Fibroblast of lung (primary cell): ENCODE measurements around the gene TTLL7. TPM values are rescaled to one million over a fixed set of nuclear protein-coding genes. Genes with fewer than 3 reads are reported as not detected.
A peak's percentile ranks its signal among the peaks of the same experiment; 100 is the strongest.

Experiments
- DNase-seq, 2 donors: peaks; one replicate each; pipeline versions ENCODE4 v3.0.0 to v3.0.0-alpha.2; 2010; ENCODE audit warnings: low read depth in 2 of 2
- H2AFZ ChIP-seq: 2 replicates; pipeline ENCODE4 v1.5.1; 2012; ENCODE audit warnings: low read length, control low read depth, inconsistent platforms
- H3K27ac ChIP-seq: 2 replicates; pipeline ENCODE4 v1.5.1; 2011; ENCODE audit warnings: low read length, control low read depth; ENCODE audit not compliant: insufficient read depth
- H3K27me3 ChIP-seq: 2 replicates; pipeline ENCODE4 v1.5.1; 2011; ENCODE audit warnings: mild to moderate bottlenecking, low read length; ENCODE audit not compliant: control insufficient read depth, insufficient read depth
- H3K36me3 ChIP-seq: 2 replicates; pipeline ENCODE4 v1.5.1; 2011; ENCODE audit warnings: low read length; ENCODE audit not compliant: control insufficient read depth, insufficient read depth
- H3K4me1 ChIP-seq: 2 replicates; pipeline ENCODE4 v1.5.1; 2011; ENCODE audit warnings: low read length; ENCODE audit not compliant: control insufficient read depth, insufficient read depth; ENCODE audit errors: extremely low read depth
- H3K4me2 ChIP-seq: 2 replicates; pipeline ENCODE4 v1.5.1; 2011; ENCODE audit warnings: low read length, control low read depth; ENCODE audit not compliant: insufficient read depth; ENCODE audit errors: extremely low read depth
- H3K4me3 ChIP-seq, 4 experiments: fragments of 200-600 bp in 1 of 4; sonication (generic) in 1 of 4; replicated peaks in 1 of 4; 2 replicates each; pipeline ENCODE4 v1.5.1; 2011 to 2016; ENCODE audit warnings: low read length in 4 of 4, low read depth in 3 of 4, mild to moderate bottlenecking in 3 of 4, control low read depth in 2 of 4, inconsistent platforms in 1 of 4, mixed read lengths in 1 of 4; ENCODE audit not compliant: insufficient read depth in 1 of 4; ENCODE audit errors: control extremely low read depth in 1 of 4
- H3K79me2 ChIP-seq: 2 replicates; pipeline ENCODE4 v1.5.1; 2012; ENCODE audit warnings: mild to moderate bottlenecking, low read length, inconsistent platforms; ENCODE audit not compliant: control insufficient read depth, insufficient read depth
- H3K9ac ChIP-seq: 2 replicates; pipeline ENCODE4 v1.5.1; 2011; ENCODE audit warnings: mild to moderate bottlenecking, low read length, control low read depth; ENCODE audit not compliant: insufficient read depth
- H3K9me3 ChIP-seq: 2 replicates; pipeline ENCODE4 v1.5.1; 2012; ENCODE audit warnings: low read depth, low read length; ENCODE audit not compliant: control insufficient read depth, insufficient read depth
- H4K20me1 ChIP-seq: 2 replicates; pipeline ENCODE4 v1.5.1; 2011; ENCODE audit warnings: low read length; ENCODE audit not compliant: control insufficient read depth, insufficient read depth; ENCODE audit errors: extremely low read depth
- CTCF ChIP-seq, 2 donors: IDR thresholded peaks in 1 of 2; conservative IDR thresholded peaks in 1 of 2; 1 replicate in 1 of 2; 2 replicates in 1 of 2; pipeline ENCODE4 v1.5.1; 2011 to 2012; ENCODE audit warnings: low read length in 2 of 2, control low read depth in 1 of 2, inconsistent platforms in 1 of 2, low read depth in 1 of 2, mild to moderate bottlenecking in 1 of 2
- EZH2 ChIP-seq: IDR thresholded peaks from 2 replicates; pipeline ENCODE4 v1.5.1; 2012; ENCODE audit warnings: low read length, control low read depth, mild to moderate bottlenecking; ENCODE audit errors: missing control alignments
- polyA plus RNA-seq, 2 donors: library from polyadenylated mRNA; depleted of rRNA in 1 of 2; stranded (reverse) in 1 of 2; unstranded in 1 of 2; fragments of >200 nt; gene quantifications; 2 replicates each; pipeline ENCODE4 v1.2.1, GENCODE V29; 2011 to 2012; ENCODE audit warnings: missing spikeins in 1 of 2
- total RNA-seq: library from RNA; depleted of rRNA; stranded (reverse); fragments of >200 nt; gene quantifications from 2 replicates; pipeline ENCODE4 v1.2.1, GENCODE V29; 2014

TTLL7 gene
- total and polyA plus RNA-seq, 2 donors (not counting 1 experiment from before 2014, with no cell fraction given): 14.4 to 19.8 TPM

DNA sequence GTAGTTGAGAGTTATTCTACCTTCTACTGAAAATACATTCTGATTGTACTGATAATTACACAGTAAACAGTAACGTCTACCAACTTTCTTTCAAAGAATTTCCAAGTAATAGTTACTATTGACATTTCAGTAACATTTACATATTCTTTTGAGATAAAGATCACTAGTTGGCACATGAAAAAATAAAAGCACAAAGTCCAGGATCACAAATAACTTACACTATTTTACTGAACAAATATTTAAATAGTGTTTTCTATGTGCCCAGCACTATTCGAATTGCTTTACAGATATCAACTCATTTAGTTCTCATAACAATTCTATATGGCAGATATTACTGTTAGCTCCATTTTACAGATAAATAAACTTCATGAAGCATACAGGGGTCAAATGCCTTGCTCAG, 126.4 kb downstream of the TTLL7 start:
- Histone ChIP-seq H3K4me1 (no peaks in the 10 kb centered on the region), H3K4me2 (no peak overlapping the region), H3K36me3 (no peaks in the 10 kb centered on the region), H3K4me3 (no peak overlapping the region), H3K9ac (no peak overlapping the region), H3K27ac (no peak overlapping the region), H3K27me3 (no peaks in the 10 kb centered on the region), H4K20me1 (no peaks in the 10 kb centered on the region), H3K9me3 (no peaks in the 10 kb centered on the region), H3K79me2 (no peaks in the 10 kb centered on the region), H2AFZ (no peak overlapping the region)
- no peak for TF ChIP-seq CTCF (conservative IDR thresholded peaks at IDR 0.05 in 1 of 2, IDR thresholded peaks at IDR 0.05 in 1 of 2; ENCODE audit: low read depth in 1 of 2, low read length in 2 of 2)
- no peak for TF ChIP-seq EZH2
- DNase-seq: no peak

DNA sequence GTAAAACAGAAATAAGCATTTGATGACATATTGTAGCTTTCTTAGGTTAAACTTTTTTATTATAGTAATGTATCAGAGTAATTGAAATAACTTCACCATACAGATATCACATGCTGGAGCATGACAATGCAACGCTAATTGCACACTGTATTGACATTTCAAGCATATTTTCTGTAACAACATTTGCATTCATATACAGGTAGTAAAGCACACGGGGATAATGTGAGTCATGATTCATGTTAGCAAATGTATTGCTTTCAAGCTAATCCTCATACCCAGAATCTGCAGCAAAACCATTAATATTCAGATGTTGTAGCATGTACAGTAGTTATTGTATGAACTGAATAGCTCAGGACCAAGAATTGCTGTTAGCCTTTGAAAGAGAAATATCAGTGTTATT, 133.9 kb downstream of the TTLL7 start:
- H3K36me3 ChIP-seq: no peaks in the 10 kb centered on the region
- H2AFZ ChIP-seq: no peak overlapping the region
- H3K27me3 ChIP-seq: no peaks in the 10 kb centered on the region
- H4K20me1 ChIP-seq: no peaks in the 10 kb centered on the region
- no peaks in the 10 kb centered on the region for H3K9me3 ChIP-seq
- no peak for TF ChIP-seq CTCF (conservative IDR thresholded peaks at IDR 0.05 in 1 of 2, IDR thresholded peaks at IDR 0.05 in 1 of 2; ENCODE audit: low read depth in 1 of 2, low read length in 2 of 2)
- no peak for TF ChIP-seq EZH2
- no peaks in the 10 kb centered on the region for H3K4me1 ChIP-seq
- H3K79me2 ChIP-seq: no peaks in the 10 kb centered on the region
- DNase-seq: no peak
- H3K4me3 ChIP-seq: no peak overlapping the region
- H3K4me2 ChIP-seq: no peak overlapping the region
- no peak overlapping the region for H3K9ac ChIP-seq
- H3K27ac ChIP-seq: no peak overlapping the region

- no peaks in the 10 kb centered on the region for H4K20me1 ChIP-seq
- peak; percentile 30 to 43 for DNase-seq
- no peaks in the 10 kb centered on the region for H3K9me3 ChIP-seq
- no peak overlapping the region for H3K27ac ChIP-seq
- H3K4me1 ChIP-seq: no peaks in the 10 kb centered on the region
- H3K9ac ChIP-seq: no peak overlapping the region
- TF ChIP-seq EZH2 (no peak), CTCF (conservative IDR thresholded peaks at IDR 0.05 in 1 of 2, IDR thresholded peaks at IDR 0.05 in 1 of 2; ENCODE audit: low read depth in 1 of 2, low read length in 2 of 2) (peak; percentile 25 to 60)
- H3K4me3 ChIP-seq: peak overlapping the region in 2 of 4 experiments; percentile 20 to 22
- H3K27me3 ChIP-seq: no peaks in the 10 kb centered on the region
- H3K79me2 ChIP-seq: no peaks in the 10 kb centered on the region
- H3K36me3 ChIP-seq: no peaks in the 10 kb centered on the region
- H3K4me2 ChIP-seq: no peak overlapping the region
- H2AFZ ChIP-seq: peak overlapping the region; percentile 5
Measured at GRCh38 chr1:83860490-83861221, 138.3 kb downstream of the TTLL7 start.
